ENCODE data around the gene ADAMTSL3. TPM values are rescaled to one million over a fixed set of nuclear protein-coding genes. Genes with fewer than 3 reads are reported as not detected.

Gene ADAMTSL3
- total RNA-seq (2014; rRNA removed; shearing (Covaris generic)) = 0.05 and 0.08 TPM in 2 replicates
- polyA plus RNA-seq (2015; cell fraction: cytosol; rRNA removed) = 0.05 TPM in 1 of 2 replicates, not detected in the other
- not detected in 2 replicates for polyA plus RNA-seq (2015; cell fraction: nucleus; rRNA removed)

GRCh38 chr15:83653639-83654378 is at the start of gene ADAMTSL3:
TSS of gene ADAMTSL3 (plus strand) at chr15:83654123. CDS start at chr15:83655762, 1,639 bp downstream.
- in situ Hi-C loops (cut with HindIII; ENCODE audit: low pct_unique_long_range_greater_than_20kb, low sequenced_read_pairs) = no loop called here
- DNase-seq (ENCODE audit: low read depth, low spot score) = no peak

GRCh38 chr15:83604549-83604948 is 49.4 kb upstream of the ADAMTSL3 start:
- in situ Hi-C loops (cut with HindIII; ENCODE audit: low pct_unique_long_range_greater_than_20kb, low sequenced_read_pairs) = no loop called here
- no peak for DNase-seq (ENCODE audit: low read depth, low spot score)

- in situ Hi-C loops (cut with HindIII; ENCODE audit: low pct_unique_long_range_greater_than_20kb, low sequenced_read_pairs) = no loop called here
- DNase-seq (ENCODE audit: low read depth, low spot score) = no peak
Observed at GRCh38 chr15:83605111-83605945, 48.6 kb upstream of the ADAMTSL3 start.

DNA sequence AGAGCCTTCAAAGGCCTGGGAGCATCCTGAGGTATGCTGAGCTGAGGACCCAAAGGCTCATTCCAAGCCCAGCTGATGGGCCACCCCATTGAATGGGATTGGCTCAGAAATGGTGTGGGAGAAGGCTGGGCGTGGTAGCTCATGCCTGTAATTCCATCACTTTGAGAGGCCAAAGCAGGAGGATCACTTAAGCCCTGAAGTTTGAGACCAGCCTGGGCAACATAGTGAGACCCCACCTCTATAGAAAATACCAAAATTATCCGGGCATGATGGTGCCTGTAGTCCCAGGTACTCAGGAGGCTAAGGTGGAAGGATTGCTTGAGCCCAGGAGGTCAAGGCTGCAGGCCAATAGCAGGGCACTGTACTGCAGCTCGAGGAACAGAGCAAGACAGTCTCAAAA is 43.8 kb upstream of the ADAMTSL3 start:
- DNase-seq (ENCODE audit: low read depth, low spot score) = no peak
- in situ Hi-C loops (cut with HindIII; ENCODE audit: low pct_unique_long_range_greater_than_20kb, low sequenced_read_pairs) = no loop called here

GRCh38 chr15:83610901-83611685 is 42.8 kb upstream of the ADAMTSL3 start:
- in situ Hi-C loops (cut with HindIII; ENCODE audit: low pct_unique_long_range_greater_than_20kb, low sequenced_read_pairs) = no loop called here
- DNase-seq (ENCODE audit: low read depth, low spot score) = no peak

DNA sequence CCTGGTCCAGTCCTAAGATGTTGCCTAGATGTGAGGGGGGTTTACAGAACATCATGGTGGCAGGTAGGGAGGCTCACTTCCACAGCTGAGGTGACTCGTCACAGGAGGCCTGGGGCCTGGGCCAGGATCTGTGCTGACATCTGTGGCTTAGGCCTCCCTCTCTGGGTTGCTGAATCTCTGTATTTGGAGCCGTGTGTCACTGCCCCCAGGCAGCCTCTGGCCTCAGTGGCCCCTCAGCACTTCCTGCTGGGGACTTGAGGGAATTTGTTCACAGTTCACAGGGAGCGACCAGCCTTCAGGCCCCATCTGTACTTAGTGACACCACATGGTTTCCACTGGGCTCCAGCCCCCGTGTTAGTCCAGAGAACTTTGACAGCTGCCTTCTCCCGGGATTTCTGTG is 41.7 kb upstream of the ADAMTSL3 start:
- no peak for DNase-seq (ENCODE audit: low read depth, low spot score)
- in situ Hi-C loops (cut with HindIII; ENCODE audit: low pct_unique_long_range_greater_than_20kb, low sequenced_read_pairs) = no loop called here

DNA sequence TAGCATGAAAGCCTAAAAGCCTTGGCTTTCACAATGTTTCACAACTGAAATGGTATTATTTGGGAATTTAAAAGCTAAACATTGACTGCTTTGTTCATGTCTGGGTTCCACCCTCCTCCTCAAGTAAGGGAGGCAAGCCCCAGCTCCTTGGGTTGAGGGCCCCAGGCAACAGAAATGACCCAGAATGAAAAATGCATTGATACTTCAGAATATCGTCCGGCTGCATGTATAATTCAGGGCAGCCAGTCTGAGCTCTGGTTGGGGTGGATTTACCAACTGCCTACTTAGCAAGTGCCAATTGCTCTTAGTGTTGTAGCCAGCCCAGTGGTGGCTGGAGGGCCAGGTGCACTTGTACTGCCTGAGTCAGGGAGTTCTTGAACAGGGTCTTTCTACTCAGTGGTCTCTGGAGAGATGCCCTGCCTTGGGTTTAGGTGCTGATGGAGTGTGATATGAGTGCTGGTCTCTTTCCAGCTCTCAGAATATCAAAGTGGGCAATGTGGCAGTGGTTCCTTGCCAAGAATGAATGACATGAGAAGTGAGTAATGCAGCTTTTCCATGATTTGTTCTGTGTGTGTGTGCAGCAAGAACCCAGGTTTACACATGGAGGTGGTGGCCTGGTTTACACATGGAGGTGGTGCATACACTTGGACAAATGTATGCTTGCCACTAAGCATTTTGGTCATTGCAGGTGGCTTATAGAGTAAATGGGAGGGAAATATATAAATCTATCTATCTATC is 40.9 kb upstream of the ADAMTSL3 start:
- in situ Hi-C loops (cut with HindIII; ENCODE audit: low pct_unique_long_range_greater_than_20kb, low sequenced_read_pairs) = no loop called here
- DNase-seq (ENCODE audit: low read depth, low spot score) = no peak

- in situ Hi-C loops (cut with HindIII; ENCODE audit: low pct_unique_long_range_greater_than_20kb, low sequenced_read_pairs) = no loop called here
Observed at GRCh38 chr15:83613714-83614113, 40.2 kb upstream of the ADAMTSL3 start.

DNA sequence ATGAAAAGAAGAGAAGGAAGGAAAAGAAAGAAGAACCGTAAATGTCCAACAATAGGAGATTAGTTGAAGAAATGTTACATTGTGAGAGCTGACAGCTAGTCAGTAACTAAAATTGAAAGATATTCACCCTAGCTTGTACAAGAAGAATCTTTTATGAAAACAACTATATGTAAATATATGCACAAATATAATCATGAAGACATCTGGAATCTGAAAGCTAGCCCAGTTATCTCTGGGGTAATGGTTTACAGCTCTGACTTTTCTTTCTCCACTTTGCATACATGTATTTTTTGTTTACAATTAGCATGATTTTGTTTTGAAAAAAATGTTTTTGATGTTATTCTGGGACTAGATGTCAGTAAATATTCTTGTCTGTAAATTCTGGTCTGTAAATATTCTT is 37.1 kb upstream of the ADAMTSL3 start:
- DNase-seq (ENCODE audit: low read depth, low spot score) = no peak
- in situ Hi-C loops (cut with HindIII; ENCODE audit: low pct_unique_long_range_greater_than_20kb, low sequenced_read_pairs) = no loop called here

More at GRCh38 chr15:83613714-83614113, 40.2 kb upstream of the ADAMTSL3 start:
- no peak for DNase-seq (ENCODE audit: low read depth, low spot score)

GRCh38 chr15:83626171-83626802 is 27.6 kb upstream of the ADAMTSL3 start:
- peak; percentile 33 for DNase-seq (ENCODE audit: low read depth, low spot score)
- in situ Hi-C loops (cut with HindIII; ENCODE audit: low pct_unique_long_range_greater_than_20kb, low sequenced_read_pairs) = no loop called here

DNA sequence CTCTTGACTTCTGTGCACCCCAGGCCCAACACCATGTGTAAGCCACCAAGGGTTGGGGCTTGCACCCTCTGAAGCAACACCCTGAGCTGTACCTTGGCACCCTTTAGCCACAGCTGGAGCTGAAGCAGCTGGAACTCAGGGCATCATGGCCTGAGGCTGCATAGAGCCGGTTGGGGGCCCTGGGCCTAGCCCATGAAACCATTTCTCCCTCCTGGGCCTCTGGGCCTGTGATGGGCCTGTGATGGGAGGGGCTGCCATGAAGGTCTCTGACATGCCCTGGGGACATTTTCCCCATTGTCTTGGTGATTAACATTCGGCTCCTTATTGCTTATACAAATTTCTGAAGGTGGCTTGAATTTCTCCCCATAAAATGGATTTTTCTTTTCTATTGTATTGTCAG is 22.4 kb upstream of the ADAMTSL3 start:
- in situ Hi-C loops (cut with HindIII; ENCODE audit: low pct_unique_long_range_greater_than_20kb, low sequenced_read_pairs) = no loop called here
- DNase-seq (ENCODE audit: low read depth, low spot score) = no peak

DNA sequence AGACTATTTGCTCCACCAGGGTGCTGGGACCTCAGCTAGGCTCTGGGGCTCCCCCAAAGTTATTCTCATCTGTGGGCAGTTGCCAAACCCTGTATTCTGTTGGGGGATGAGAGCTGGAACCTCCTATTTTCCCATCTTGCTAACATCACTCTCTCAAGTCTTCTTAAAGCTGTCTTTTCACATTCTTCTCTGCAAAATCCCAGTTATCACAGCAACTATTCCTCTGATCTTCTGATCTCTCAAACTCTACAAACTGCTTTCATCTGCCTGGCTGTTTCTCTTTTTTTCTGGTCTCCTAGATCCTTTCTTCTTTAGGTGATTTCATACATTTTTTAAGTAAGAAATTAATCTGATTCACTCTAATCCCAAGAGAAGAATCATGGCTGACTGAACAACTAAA is 10.7 kb upstream of the ADAMTSL3 start:
- in situ Hi-C loops (cut with HindIII; ENCODE audit: low pct_unique_long_range_greater_than_20kb, low sequenced_read_pairs) = no loop called here

GRCh38 chr15:83644439-83644838 is 9.5 kb upstream of the ADAMTSL3 start:
- in situ Hi-C loops (cut with HindIII; ENCODE audit: low pct_unique_long_range_greater_than_20kb, low sequenced_read_pairs) = no loop called here
- no peak for DNase-seq (ENCODE audit: low read depth, low spot score)

More for the DNA sequence above, 10.7 kb upstream of the ADAMTSL3 start:
- no peak for DNase-seq (ENCODE audit: low read depth, low spot score)

DNA sequence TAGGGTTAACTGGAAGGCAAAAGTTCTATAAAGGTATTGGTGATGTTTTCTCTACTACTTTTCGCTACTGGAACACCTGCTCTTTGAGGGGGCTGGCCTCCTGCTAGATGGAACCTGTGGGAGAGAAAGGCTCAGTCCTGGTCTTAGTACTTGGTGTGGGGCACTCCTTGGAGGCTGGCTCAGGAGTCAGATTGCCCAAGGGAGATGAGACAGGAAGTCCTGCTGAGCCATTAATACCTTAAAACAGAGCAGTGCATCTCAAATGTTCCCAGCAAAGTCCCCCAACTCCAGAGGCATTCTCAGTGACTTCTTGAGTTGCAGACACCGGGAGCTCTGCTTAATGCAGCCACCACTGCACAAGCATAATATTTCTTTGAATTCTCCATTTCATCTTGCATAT is 3.1 kb upstream of the ADAMTSL3 start:
- no peak for DNase-seq (ENCODE audit: low read depth, low spot score)
- in situ Hi-C loops (cut with HindIII; ENCODE audit: low pct_unique_long_range_greater_than_20kb, low sequenced_read_pairs) = no loop called here

DNA sequence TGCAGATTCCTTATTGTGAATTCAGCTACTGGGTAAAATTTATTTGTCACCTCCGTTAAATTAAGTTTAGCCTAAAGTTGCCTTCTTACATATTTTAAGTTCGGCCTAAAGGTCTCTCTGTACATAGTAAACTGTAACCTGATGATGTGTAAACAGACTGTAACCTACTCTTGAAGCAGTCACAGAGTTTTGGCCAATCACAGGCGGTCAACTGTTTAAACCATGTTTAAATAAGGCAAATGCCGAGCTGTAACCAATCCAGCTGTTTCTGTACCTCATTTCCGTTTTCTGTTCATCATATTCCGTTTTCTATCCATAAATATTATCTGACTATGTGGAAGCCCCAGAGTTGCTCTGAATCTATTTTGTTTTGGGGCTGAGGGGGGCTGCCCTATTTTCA is 2.4 kb upstream of the ADAMTSL3 start:
- no peak for DNase-seq (ENCODE audit: low read depth, low spot score)
- in situ Hi-C loops (cut with HindIII; ENCODE audit: low pct_unique_long_range_greater_than_20kb, low sequenced_read_pairs) = no loop called here

- in situ Hi-C loops (cut with HindIII; ENCODE audit: low pct_unique_long_range_greater_than_20kb, low sequenced_read_pairs) = no loop called here
- DNase-seq (ENCODE audit: low read depth, low spot score) = no peak
Observed at GRCh38 chr15:83652626-83653204, 1.2 kb upstream of the ADAMTSL3 start.

- in situ Hi-C loops (cut with HindIII; ENCODE audit: low pct_unique_long_range_greater_than_20kb, low sequenced_read_pairs) = no loop called here
- DNase-seq (ENCODE audit: low read depth, low spot score) = no peak
Observed at GRCh38 chr15:83653288-83653638, 660 bp upstream of the ADAMTSL3 start.
